ENCODE results near the gene RBM34. TPM values are rescaled to one million over a fixed set of nuclear protein-coding genes. Genes with fewer than 3 reads are reported as not detected.
"Not testable (repeated sequence)": the region's sequence is repeated elsewhere in the genome, so short reads cannot be mapped to it uniquely, and the experiment has no call there.

Gene RBM34
- total RNA-seq, 4 donors from 2014 or later = 25.4 to 67.9 (median 53.1) TPM

DNA sequence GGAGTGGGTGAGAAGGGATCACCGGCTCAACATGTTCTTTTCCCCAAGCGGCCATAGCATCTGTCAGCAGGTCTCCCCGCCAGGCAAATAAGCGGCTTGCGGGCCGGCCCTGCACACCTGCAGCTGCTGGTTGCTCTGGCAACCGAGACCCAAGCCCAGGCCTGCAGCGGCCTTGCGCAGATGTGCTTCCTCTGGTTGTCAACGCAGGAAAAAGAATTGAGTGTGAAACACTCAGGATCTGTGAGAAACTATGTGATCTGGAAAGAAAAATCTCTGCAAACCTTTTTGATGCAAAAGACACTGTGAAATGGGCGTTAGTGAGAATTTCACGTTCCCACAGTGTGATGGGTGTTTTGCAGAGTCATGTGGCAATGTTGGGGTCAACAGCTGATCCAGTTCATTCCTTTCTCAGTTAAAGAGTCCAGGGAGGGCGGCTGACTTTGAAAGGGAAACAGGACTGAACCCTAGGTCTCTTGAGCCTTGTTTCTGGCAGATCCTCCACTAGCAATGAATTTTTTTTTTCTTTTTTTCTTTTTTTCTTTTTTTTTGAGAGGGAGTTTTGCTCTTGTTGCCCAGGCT, 60.8 kb downstream of the RBM34 start:
- DNase-seq = no peak
- H3K27me3 ChIP-seq = no peaks in the 10 kb centered on the region
- H3K27ac ChIP-seq = no peak overlapping the region
- H3K36me3 ChIP-seq = no peaks in the 10 kb centered on the region
- no peaks in the 10 kb centered on the region for H3K4me1 ChIP-seq
- no peak overlapping the region for H3K4me3 ChIP-seq (replicated peaks in 1 of 3)
- TF ChIP-seq, protein P1, sequence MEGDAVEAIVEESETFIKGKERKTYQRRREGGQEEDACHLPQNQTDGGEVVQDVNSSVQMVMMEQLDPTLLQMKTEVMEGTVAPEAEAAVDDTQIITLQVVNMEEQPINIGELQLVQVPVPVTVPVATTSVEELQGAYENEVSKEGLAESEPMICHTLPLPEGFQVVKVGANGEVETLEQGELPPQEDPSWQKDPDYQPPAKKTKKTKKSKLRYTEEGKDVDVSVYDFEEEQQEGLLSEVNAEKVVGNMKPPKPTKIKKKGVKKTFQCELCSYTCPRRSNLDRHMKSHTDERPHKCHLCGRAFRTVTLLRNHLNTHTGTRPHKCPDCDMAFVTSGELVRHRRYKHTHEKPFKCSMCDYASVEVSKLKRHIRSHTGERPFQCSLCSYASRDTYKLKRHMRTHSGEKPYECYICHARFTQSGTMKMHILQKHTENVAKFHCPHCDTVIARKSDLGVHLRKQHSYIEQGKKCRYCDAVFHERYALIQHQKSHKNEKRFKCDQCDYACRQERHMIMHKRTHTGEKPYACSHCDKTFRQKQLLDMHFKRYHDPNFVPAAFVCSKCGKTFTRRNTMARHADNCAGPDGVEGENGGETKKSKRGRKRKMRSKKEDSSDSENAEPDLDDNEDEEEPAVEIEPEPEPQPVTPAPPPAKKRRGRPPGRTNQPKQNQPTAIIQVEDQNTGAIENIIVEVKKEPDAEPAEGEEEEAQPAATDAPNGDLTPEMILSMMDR (IDR thresholded peaks at IDR 0.05) = no peak
- no peak for TF ChIP-seq POLR2A (IDR thresholded peaks at IDR 0.05)
- intact Hi-C loops (cut with DNase I) = no loop called here
- H3K9me3 ChIP-seq = no peaks in the 10 kb centered on the region
- 76 to 82% methylated on average over 13 of the region's 13 CpGs for WGBS, 2 donors

DNA sequence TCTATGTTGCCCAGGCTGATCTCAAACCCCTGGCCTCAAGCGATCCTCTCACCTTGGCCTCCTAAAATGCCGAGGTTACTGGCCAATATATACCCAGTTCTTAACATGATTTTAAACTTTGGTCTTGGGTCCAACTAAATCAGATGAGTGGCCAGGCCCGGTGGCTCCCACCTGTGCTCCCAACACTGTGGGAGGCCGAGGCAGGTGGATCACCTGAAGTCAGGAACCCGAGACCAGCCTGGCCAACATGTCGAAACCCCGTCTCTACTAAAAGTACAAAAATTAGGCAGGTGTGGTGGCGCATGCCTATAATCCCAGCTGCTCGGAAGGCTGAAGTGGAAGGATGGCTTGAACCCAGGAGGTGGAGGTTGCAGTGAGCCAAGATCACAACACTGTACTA, 62.1 kb downstream of the RBM34 start:
- no peaks in the 10 kb centered on the region for H3K36me3 ChIP-seq
- no peak overlapping the region for H3K27ac ChIP-seq
- intact Hi-C loops (cut with DNase I) = no loop called here
- no peak for DNase-seq
- peaks cover under 1 to 3% of the 10 kb centered on the region in 2 donors for H3K4me1 ChIP-seq
- WGBS, 2 donors = 96% methylated on average over 9 of the region's 9 CpGs
- H3K27me3 ChIP-seq = no peaks in the 10 kb centered on the region
- H3K4me3 ChIP-seq (replicated peaks in 1 of 3) = no peak overlapping the region
- H3K9me3 ChIP-seq = no peaks in the 10 kb centered on the region
- TF ChIP-seq POLR2A (IDR thresholded peaks at IDR 0.05) = no peak
- TF ChIP-seq, protein P1 (IDR thresholded peaks at IDR 0.05) = no peak

DNA sequence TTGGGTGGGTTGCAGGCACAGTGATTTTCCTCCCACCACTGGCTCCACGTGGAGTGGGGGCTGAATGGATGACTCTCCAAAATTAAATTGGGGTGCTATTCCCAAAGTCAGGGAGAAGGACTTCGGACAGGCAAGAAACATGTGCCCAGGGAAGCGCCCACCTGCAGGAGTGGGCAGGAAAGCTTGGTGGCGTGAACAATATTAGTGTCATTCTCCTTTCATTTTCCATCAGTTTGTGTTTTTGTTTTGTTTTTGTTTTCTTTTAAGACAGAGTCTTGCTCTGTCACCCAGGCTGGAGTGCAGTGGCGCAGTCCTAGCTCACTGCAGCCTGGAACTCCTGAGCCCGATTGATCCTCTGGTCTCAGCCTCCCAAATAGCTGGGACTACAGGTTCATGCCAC, 62.5 kb downstream of the RBM34 start:
- intact Hi-C loops (cut with DNase I) = no loop called here
- no peak overlapping the region for H3K27ac ChIP-seq
- H3K27me3 ChIP-seq = no peaks in the 10 kb centered on the region
- H3K4me1 ChIP-seq = peaks cover 5 to 7% of the 10 kb centered on the region in 2 donors
- H3K36me3 ChIP-seq = no peaks in the 10 kb centered on the region
- TF ChIP-seq POLR2A (IDR thresholded peaks at IDR 0.05) = no peak
- WGBS, 2 donors = 86 to 88% methylated on average over 6 of the region's 6 CpGs
- no peak for DNase-seq
- no peaks in the 10 kb centered on the region for H3K9me3 ChIP-seq
- H3K4me3 ChIP-seq (replicated peaks in 1 of 3) = no peak overlapping the region

DNA sequence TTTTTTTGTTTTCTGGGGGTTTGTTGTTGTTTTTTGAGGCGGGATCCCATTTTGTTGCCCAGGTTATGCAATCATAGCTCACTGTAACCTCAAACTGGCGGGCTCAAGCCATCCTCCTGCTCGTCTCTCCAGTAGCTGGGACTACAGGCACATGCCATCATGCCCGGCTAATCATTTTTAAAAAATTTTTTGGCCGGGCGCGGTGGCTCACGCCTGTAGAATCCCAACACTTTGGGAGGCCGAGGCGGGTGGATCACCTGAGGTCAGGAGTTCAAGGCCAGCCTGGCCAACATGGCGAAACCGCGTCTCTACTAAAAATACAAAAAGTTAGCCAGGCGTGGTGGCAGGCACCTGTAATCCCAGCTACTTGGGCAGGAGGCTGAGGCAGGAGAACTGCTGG, 63.5 kb downstream of the RBM34 start:
- H3K9me3 ChIP-seq; intact Hi-C loops (cut with DNase I): not testable (repeated sequence)
- WGBS, 2 donors = 87 to 89% methylated on average over 14 of the region's 14 CpGs

DNA sequence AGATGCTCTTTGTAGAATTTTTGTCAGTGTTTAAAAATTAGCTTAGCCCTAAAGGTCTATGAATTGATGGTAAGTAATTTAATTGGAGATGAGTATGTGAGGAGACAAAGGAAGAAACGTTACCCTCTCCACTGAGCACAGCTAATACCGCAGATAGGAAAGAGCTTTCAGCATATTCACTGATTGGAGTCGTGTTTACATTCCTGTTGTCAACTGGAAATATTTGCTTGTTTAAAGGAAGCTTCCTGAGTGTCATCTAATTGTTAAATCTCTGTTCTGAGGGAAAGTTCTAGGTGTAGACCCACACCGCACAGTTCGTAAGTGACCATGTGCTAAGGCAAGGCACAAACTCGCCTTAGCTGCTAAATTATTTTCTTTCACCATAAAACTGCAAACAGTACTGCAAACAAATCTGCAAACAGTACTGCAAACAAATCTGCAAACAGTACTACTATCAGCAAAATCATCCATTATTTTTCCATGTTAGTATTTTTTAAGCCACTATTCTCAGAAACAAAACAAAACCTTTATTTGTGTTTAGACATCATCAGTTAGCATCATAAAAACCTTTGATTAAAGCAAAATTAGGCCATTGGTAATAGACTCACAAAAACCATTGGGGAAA, 65.0 kb downstream of the RBM34 start:
- no peak for DNase-seq
- H3K4me3 ChIP-seq (replicated peaks in 1 of 3) = no peak overlapping the region
- TF ChIP-seq POLR2A (IDR thresholded peaks at IDR 0.05) = no peak
- TF ChIP-seq, protein P1 (IDR thresholded peaks at IDR 0.05) = no peak
- no peak overlapping the region for H3K27ac ChIP-seq
- no peaks in the 10 kb centered on the region for H3K36me3 ChIP-seq
- no peaks in the 10 kb centered on the region for H3K27me3 ChIP-seq
- intact Hi-C loops (cut with DNase I) = no loop called here
- peaks cover 7 to 14% of the 10 kb centered on the region in 2 donors for H3K4me1 ChIP-seq
- no peaks in the 10 kb centered on the region for H3K9me3 ChIP-seq
- WGBS, 2 donors = 83 to 84% methylated on average over 6 of the region's 6 CpGs

More for the DNA sequence above, 63.5 kb downstream of the RBM34 start:
- not testable (repeated sequence) for H3K27ac ChIP-seq; H3K36me3 ChIP-seq; H3K27me3 ChIP-seq; DNase-seq; H3K4me3 ChIP-seq (replicated peaks in 1 of 3)
- H3K4me1 ChIP-seq = peaks cover 7 to 14% of the 10 kb centered on the region in 2 donors

All from thyroid gland (tissue), 4 donors.